Progenitor cell of endocrine pancreas (in vitro differentiated cells): Measurements from ENCODE around the gene IRF5. TPM values are rescaled to one million over a fixed set of nuclear protein-coding genes. Genes with fewer than 3 reads are reported as not detected.

Source experiments
- DNase-seq: peaks from one replicate; pipeline ENCODE4 v3.0.0; 2021; ENCODE audit warnings: low spot score; ENCODE audit not compliant: unreplicated experiment
- H3K27ac Mint-ChIP-seq: 2 replicates; pipeline ENCODE4 v1.8.0; 2021; ENCODE audit warnings: mild to moderate bottlenecking, moderate library complexity, mixed read lengths
- H3K27me3 Mint-ChIP-seq: 2 replicates; pipeline ENCODE4 v1.8.0; 2021; ENCODE audit warnings: mixed read lengths
- H3K36me3 Mint-ChIP-seq: 2 replicates; pipeline ENCODE4 v1.8.0; 2022; ENCODE audit warnings: mixed read lengths; ENCODE audit not compliant: insufficient read depth
- H3K4me1 Mint-ChIP-seq: 2 replicates; pipeline ENCODE4 v1.8.0; 2021; ENCODE audit warnings: low read depth, mixed read lengths
- H3K4me3 Mint-ChIP-seq: 2 replicates; pipeline ENCODE4 v1.8.0; 2021; ENCODE audit warnings: low read depth, mild to moderate bottlenecking, moderate library complexity, mixed read lengths
- H3K9me3 Mint-ChIP-seq: 2 replicates; pipeline ENCODE4 v1.8.0; 2021; ENCODE audit warnings: low read depth, mixed read lengths
- total RNA-seq: library from RNA; stranded (reverse); gene quantifications from 2 replicates; pipeline ENCODE4 v1.2.1, GENCODE V29; 2021
- TF ChIP-seq, protein P1 (sequence below): fragments of 200-600 bp; sonication (generic); IDR thresholded peaks from one replicate; pipeline ENCODE4 v1.5.0; 2021; ENCODE audit warnings: antibody characterized with exemption, mild to moderate bottlenecking; ENCODE audit not compliant: unreplicated experiment

The IRF5 gene
- total RNA-seq, 1 donor from 2014 or later, result 0.69 TPM

DNA sequence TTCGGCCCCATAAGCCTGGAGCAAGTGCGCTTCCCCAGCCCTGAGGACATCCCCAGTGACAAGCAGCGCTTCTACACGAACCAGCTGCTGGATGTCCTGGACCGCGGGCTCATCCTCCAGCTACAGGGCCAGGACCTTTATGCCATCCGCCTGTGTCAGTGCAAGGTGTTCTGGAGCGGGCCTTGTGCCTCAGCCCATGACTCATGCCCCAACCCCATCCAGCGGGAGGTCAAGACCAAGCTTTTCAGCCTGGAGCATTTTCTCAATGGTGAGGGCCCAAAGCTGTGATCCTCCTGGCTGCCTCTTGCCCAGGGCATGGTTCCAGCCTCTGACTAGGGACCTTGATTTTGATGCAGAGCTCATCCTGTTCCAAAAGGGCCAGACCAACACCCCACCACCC, 10.1 kb downstream of the IRF5 start:
- Mint-ChIP-seq H3K4me1 (no peaks in the 10 kb centered on the region), H3K36me3 (peaks cover 3% of the 10 kb centered on the region), H3K4me3 (no peak overlapping the region), H3K9me3 (no peaks in the 10 kb centered on the region), H3K27me3 (peaks cover 4% of the 10 kb centered on the region), H3K27ac (no peak overlapping the region)
- TF ChIP-seq, protein P1, sequence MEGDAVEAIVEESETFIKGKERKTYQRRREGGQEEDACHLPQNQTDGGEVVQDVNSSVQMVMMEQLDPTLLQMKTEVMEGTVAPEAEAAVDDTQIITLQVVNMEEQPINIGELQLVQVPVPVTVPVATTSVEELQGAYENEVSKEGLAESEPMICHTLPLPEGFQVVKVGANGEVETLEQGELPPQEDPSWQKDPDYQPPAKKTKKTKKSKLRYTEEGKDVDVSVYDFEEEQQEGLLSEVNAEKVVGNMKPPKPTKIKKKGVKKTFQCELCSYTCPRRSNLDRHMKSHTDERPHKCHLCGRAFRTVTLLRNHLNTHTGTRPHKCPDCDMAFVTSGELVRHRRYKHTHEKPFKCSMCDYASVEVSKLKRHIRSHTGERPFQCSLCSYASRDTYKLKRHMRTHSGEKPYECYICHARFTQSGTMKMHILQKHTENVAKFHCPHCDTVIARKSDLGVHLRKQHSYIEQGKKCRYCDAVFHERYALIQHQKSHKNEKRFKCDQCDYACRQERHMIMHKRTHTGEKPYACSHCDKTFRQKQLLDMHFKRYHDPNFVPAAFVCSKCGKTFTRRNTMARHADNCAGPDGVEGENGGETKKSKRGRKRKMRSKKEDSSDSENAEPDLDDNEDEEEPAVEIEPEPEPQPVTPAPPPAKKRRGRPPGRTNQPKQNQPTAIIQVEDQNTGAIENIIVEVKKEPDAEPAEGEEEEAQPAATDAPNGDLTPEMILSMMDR, result no peak
- no peak for DNase-seq

DNA sequence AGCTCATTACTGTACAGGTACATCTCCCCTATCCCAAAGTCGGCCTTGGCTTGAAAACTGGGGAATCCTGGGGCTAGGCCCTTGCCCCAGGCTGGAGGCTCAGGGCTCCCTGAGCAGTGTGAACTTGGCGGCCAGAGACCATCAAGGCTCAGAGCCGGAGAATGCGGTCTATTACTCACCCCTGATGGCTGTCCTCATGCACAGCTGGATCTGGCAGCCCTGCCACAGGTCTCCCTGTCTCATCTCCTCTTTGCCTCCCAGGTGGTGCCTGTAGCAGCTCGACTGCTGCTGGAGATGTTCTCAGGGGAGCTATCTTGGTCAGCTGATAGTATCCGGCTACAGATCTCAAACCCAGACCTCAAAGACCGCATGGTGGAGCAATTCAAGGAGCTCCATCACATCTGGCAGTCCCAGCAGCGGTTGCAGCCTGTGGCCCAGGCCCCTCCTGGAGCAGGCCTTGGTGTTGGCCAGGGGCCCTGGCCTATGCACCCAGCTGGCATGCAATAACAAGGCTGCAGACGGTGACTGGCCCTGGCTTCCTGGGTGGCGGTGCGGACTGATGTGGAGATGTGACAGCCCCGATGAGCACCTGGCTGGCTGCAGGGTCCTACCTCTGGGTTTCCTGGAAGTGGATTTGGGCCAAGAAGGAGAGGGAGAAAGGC, 10.7 kb downstream of the IRF5 start:
- Mint-ChIP-seq H3K27me3 (peaks cover 4% of the 10 kb centered on the region), H3K36me3 (peaks cover 6% of the 10 kb centered on the region), H3K9me3 (no peaks in the 10 kb centered on the region), H3K27ac (peak overlapping the region; percentile 54), H3K4me1 (peaks cover 5% of the 10 kb centered on the region), H3K4me3 (no peak overlapping the region)
- TF ChIP-seq, protein P1, result no peak
- no peak for DNase-seq

DNA sequence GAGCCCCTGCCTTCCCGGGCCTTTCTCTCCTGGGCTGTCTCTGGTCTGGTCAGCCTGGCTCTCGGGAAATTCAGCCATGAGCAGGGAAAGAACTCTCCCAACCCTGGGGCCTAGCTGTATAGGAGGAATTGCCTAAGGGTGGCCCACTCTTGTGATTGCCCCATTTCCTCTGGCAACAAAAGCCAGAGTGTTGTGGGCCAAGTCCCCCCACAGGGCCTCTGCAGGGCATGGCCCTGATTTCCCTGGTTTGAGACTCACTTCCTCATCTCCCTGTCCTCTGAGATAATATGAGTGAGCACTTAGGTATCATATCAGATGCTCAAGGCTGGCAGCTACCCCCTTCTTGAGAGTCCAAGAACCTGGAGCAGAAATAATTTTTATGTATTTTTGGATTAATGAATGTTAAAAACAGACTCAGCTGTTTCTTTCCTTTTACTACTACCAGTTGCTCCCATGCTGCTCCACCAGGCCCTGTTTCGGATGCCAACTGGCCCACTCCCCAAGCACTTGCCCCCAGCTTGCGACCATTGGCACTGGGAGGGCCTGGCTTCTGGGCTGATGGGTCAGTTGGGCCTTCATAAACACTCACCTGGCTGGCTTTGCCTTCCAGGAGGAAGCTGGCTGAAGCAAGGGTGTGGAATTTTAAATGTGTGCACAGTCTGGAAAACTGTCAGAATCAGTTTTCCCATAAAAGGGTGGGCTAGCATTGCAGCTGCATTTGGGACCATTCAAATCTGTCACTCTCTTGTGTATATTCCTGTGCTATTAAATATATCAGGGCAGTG, 11.4 kb downstream of the IRF5 start:
- Mint-ChIP-seq H3K9me3 (no peaks in the 10 kb centered on the region), H3K27me3 (peaks cover 4% of the 10 kb centered on the region), H3K27ac (no peak overlapping the region), H3K4me1 (peaks cover 5% of the 10 kb centered on the region), H3K4me3 (no peak overlapping the region), H3K36me3 (peaks cover 6% of the 10 kb centered on the region)
- TF ChIP-seq, protein P1, result no peak
- DNase-seq, result no peak

DNA sequence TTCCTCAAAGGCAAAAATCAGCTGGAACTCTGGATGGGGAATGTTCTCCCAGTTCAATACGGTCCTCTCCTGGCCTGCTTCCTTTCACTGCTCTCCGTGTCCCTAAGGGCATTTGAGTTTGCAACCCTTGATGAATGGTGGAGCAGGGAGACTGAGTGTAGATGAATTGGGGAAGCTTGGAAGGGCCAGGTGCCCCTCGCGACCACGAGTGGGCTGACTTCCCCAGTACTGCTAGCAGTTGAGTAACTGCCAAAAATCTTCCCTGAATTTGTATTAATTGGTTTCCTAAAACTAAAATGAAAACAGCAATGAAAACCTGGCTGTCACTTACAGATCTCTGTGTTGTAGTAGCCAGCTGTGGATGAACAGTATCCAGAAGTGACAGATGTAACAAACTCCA, 13.6 kb downstream of the IRF5 start:
- H3K9me3 Mint-ChIP-seq, result no peaks in the 10 kb centered on the region
- peaks cover 7% of the 10 kb centered on the region for H3K36me3 Mint-ChIP-seq
- H3K4me3 Mint-ChIP-seq, result no peak overlapping the region

DNA sequence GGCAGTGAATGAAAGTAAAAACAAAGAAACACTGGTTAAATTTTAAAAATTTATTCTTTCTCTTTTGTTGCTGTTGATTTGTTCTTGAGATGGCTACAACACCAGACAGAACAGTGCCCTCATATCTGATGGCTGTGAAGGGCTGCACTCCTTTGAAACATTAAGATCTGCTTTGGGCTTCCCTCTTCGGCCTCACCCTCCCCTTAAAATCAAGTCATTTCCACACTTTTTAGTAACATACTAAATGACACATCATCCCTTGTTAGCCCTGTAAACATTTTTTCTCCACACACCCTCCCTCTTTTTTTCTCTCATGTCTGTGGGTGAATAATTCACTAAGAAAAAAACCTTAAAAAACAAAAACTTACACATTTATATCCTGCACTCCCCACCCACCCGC, 16.4 kb downstream of the IRF5 start:
- peaks cover 16% of the 10 kb centered on the region for H3K36me3 Mint-ChIP-seq
- no peaks in the 10 kb centered on the region for H3K9me3 Mint-ChIP-seq
- no peak overlapping the region for H3K4me3 Mint-ChIP-seq
- no peak overlapping the region for H3K27ac Mint-ChIP-seq
- DNase-seq, result no peak
- no peaks in the 10 kb centered on the region for H3K27me3 Mint-ChIP-seq
- TF ChIP-seq, protein P1, result no peak
- peaks cover 28% of the 10 kb centered on the region for H3K4me1 Mint-ChIP-seq

More for the DNA sequence above, 13.6 kb downstream of the IRF5 start:
- TF ChIP-seq, protein P1, result no peak
- DNase-seq, result no peak
- peaks cover 15% of the 10 kb centered on the region for H3K4me1 Mint-ChIP-seq
- no peaks in the 10 kb centered on the region for H3K27me3 Mint-ChIP-seq
- H3K27ac Mint-ChIP-seq, result no peak overlapping the region
